GM12892 (cell line): ENCODE data around the gene TRIM26.
"Not testable (repeated sequence)": the region's sequence is repeated elsewhere in the genome, so short reads cannot be mapped to it uniquely, and the experiment has no call there.

Source experiments
- POLR2A ChIP-seq: IDR thresholded peaks from 2 replicates; pipeline ENCODE4 v1.6.1; 2011; ENCODE audit warnings: low read depth, low read length, control low read depth
- POLR2AphosphoS5 ChIP-seq: IDR thresholded peaks from 2 replicates; pipeline ENCODE4 v1.6.1; 2011; ENCODE audit warnings: low read depth, low read length, control low read depth
- TAF1 ChIP-seq: IDR thresholded peaks from 2 replicates; pipeline ENCODE4 v1.6.1; 2011; ENCODE audit warnings: low read depth, mild to moderate bottlenecking, control low read depth, low read length, borderline replicate concordance

DNA sequence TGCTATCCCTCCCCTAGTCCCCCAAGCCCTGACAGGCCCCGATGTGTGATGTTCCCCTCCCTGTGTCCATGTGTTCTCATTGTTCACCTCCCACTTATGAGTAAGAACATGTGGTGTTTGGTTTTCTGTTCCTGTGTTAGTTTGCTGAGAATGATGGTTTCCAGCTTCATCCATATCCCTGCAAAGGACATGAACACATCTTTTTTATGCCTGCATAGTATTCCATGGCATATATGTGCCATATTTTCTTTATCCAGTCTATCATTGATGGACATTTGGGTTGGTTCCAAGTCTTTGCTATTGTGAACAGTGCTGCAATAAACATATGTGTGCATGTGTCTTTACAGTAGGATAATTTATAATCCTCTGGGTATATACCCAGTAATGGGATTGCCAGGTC, 48.0 kb downstream of the TRIM26 start:
- TF ChIP-seq POLR2A, TAF1, POLR2AphosphoS5: not testable (repeated sequence)
